ENCODE data around the gene LPP.

- no peak for TF ChIP-seq CTCF (IDR thresholded peaks at IDR 0.05)
- TF ChIP-seq POLR2A (IDR thresholded peaks at IDR 0.05): no peak
Measured at GRCh38 chr3:188827576-188827975, 673.6 kb downstream of the LPP start.
